GM10266 (cell line): ENCODE results near the gene MCOLN1.

Experiments
- DNase-seq: peaks from one replicate; pipeline ENCODE4 v3.0.0; 2012; ENCODE audit errors: extremely low spot score
- CTCF ChIP-seq: IDR thresholded peaks from 2 replicates; pipeline ENCODE4 v1.5.1; 2012; ENCODE audit warnings: mild to moderate bottlenecking, low read depth; ENCODE audit not compliant: control insufficient read depth, insufficient read depth; ENCODE audit errors: missing control alignments

The MCOLN1 gene

GRCh38 chr19:7502552-7502951 is 19.9 kb upstream of the MCOLN1 start:
- TF ChIP-seq CTCF: no peak
- DNase-seq: no peak

GRCh38 chr19:7504684-7505083 is 17.7 kb upstream of the MCOLN1 start:
- no peak for TF ChIP-seq CTCF

GRCh38 chr19:7505288-7505681 is 17.1 kb upstream of the MCOLN1 start:
- no peak for DNase-seq

More at GRCh38 chr19:7504684-7505083, 17.7 kb upstream of the MCOLN1 start:
- DNase-seq: no peak

GRCh38 chr19:7505682-7506384 is 16.6 kb upstream of the MCOLN1 start:
- peak; percentile 73 for DNase-seq
- no peak for TF ChIP-seq CTCF

More at GRCh38 chr19:7505288-7505681, 17.1 kb upstream of the MCOLN1 start:
- no peak for TF ChIP-seq CTCF

GRCh38 chr19:7506385-7507328 is 15.8 kb upstream of the MCOLN1 start:
- no peak for TF ChIP-seq CTCF
- DNase-seq: peak; percentile 74

- DNase-seq: no peak
- no peak for TF ChIP-seq CTCF
These were observed 14.5 kb upstream of the MCOLN1 start for GRCh38 chr19:7507884-7508283.
